HG02571 (cell line): ENCODE data around the gene RASA4.
"Not testable (repeated sequence)": the region's sequence is repeated elsewhere in the genome, so short reads cannot be mapped to it uniquely, and the experiment has no call there.

Experiments used
- ATAC-seq: cut with Tn5 transposase; IDR thresholded peaks from one replicate; pipeline ENCODE4 v1.9.1; 2021; ENCODE audit warnings: mild to moderate bottlenecking, moderate library complexity; ENCODE audit not compliant: unreplicated experiment

The RASA4 gene

GRCh38 chr7:102545288-102545687 is 71.3 kb downstream of the RASA4 start:
- not testable (repeated sequence) for ATAC-seq

- not testable (repeated sequence) for ATAC-seq
These were observed 72.2 kb downstream of the RASA4 start for GRCh38 chr7:102544372-102544771.

- ATAC-seq: not testable (repeated sequence)
These were observed 73.0 kb downstream of the RASA4 start, which contains the start of gene UPK3BL2 for GRCh38 chr7:102543596-102543995. TSS of gene UPK3BL2 (minus strand) at chr7:102543696. CDS start at chr7:102543636, 60 bp downstream.

GRCh38 chr7:102542771-102543170 is 73.8 kb downstream of the RASA4 start:
- ATAC-seq: not testable (repeated sequence)

- ATAC-seq: not testable (repeated sequence)
These were observed 74.5 kb downstream of the RASA4 start for GRCh38 chr7:102542083-102542482.

- ATAC-seq: not testable (repeated sequence)
These were observed 76.0 kb downstream of the RASA4 start for GRCh38 chr7:102540604-102541003.

- ATAC-seq: not testable (repeated sequence)
These were observed 81.4 kb downstream of the RASA4 start for GRCh38 chr7:102535062-102535615.

GRCh38 chr7:102532127-102532526 is 84.4 kb downstream of the RASA4 start:
- ATAC-seq: not testable (repeated sequence)

GRCh38 chr7:102531583-102531982 is 85.0 kb downstream of the RASA4 start:
- ATAC-seq: not testable (repeated sequence)

GRCh38 chr7:102527822-102528793 is 88.4 kb downstream of the RASA4 start:
- ATAC-seq: not testable (repeated sequence)

GRCh38 chr7:102527182-102527581 is 89.4 kb downstream of the RASA4 start:
- ATAC-seq: not testable (repeated sequence)

- not testable (repeated sequence) for ATAC-seq
These were observed 91.8 kb downstream of the RASA4 start for GRCh38 chr7:102524803-102525202.
